Hematopoietic multipotent progenitor cell (in vitro differentiated cells): ENCODE data around the gene NAALADL2. TPM values are rescaled to one million over a fixed set of nuclear protein-coding genes. Genes with fewer than 3 reads are reported as not detected.
"Not testable (repeated sequence)": the region's sequence is repeated elsewhere in the genome, so short reads cannot be mapped to it uniquely, and the experiment has no call there.

ENCODE experiments used
- DNase-seq, 3 donors: peaks; one replicate each; pipeline ENCODE4 v3.0.0-alpha.2; 2011 to 2015; ENCODE audit warnings: low read depth in 2 of 3, low spot score in 2 of 3
- total RNA-seq: library from RNA; depleted of rRNA; stranded (reverse); fragments of >200 nt; gene quantifications from one replicate; pipeline ENCODE4 v1.2.3, GENCODE V29; 2012

NAALADL2 gene
- total RNA-seq, 1 donor = 4.6 TPM

GRCh38 chr3:175614107-175614506 lies 755.0 kb downstream of the NAALADL2 start:
- not testable (repeated sequence) for DNase-seq

GRCh38 chr3:175617247-175617646 lies 758.1 kb downstream of the NAALADL2 start:
- no peak for DNase-seq

GRCh38 chr3:175619369-175619768 lies 760.2 kb downstream of the NAALADL2 start:
- no peak for DNase-seq

- no peak for DNase-seq
These were observed 761.0 kb downstream of the NAALADL2 start for GRCh38 chr3:175620093-175620492.

- DNase-seq = no peak
These were observed 761.4 kb downstream of the NAALADL2 start for GRCh38 chr3:175620532-175620931.

GRCh38 chr3:175640958-175641357 lies 781.8 kb downstream of the NAALADL2 start:
- DNase-seq = no peak

- DNase-seq = no peak
These were observed 787.7 kb downstream of the NAALADL2 start for GRCh38 chr3:175646865-175647264.

- no peak for DNase-seq
These were observed 789.8 kb downstream of the NAALADL2 start for GRCh38 chr3:175648899-175649298.

GRCh38 chr3:175651716-175652115 lies 792.6 kb downstream of the NAALADL2 start:
- no peak for DNase-seq

GRCh38 chr3:175655351-175655750 lies 796.2 kb downstream of the NAALADL2 start:
- no peak for DNase-seq

- DNase-seq = no peak
These were observed 797.3 kb downstream of the NAALADL2 start for GRCh38 chr3:175656461-175656860.

- no peak for DNase-seq
These were observed 800.7 kb downstream of the NAALADL2 start for GRCh38 chr3:175659670-175660350.

- DNase-seq = no peak
These were observed 803.7 kb downstream of the NAALADL2 start for GRCh38 chr3:175662815-175663214.

GRCh38 chr3:175664911-175665310 lies 805.8 kb downstream of the NAALADL2 start:
- no peak for DNase-seq

GRCh38 chr3:175668300-175668699 lies 809.2 kb downstream of the NAALADL2 start:
- DNase-seq = no peak

GRCh38 chr3:175670557-175670956 lies 811.4 kb downstream of the NAALADL2 start:
- DNase-seq = no peak

GRCh38 chr3:175672119-175672689 lies 813.1 kb downstream of the NAALADL2 start:
- DNase-seq = no peak

GRCh38 chr3:175679568-175679967 lies 820.4 kb downstream of the NAALADL2 start:
- DNase-seq = no peak

- no peak for DNase-seq
These were observed 833.1 kb downstream of the NAALADL2 start for GRCh38 chr3:175692256-175692655.

- DNase-seq = no peak
These were observed 836.1 kb downstream of the NAALADL2 start for GRCh38 chr3:175695251-175695650.

- DNase-seq = no peak
These were observed 843.8 kb downstream of the NAALADL2 start for GRCh38 chr3:175702956-175703355.

GRCh38 chr3:175704366-175705055 lies 845.4 kb downstream of the NAALADL2 start:
- no peak for DNase-seq
